Peyer's patch (tissue), 4 donors: ENCODE data around the gene TEC.

Source experiments
- CTCF ChIP-seq, 6 experiments: fragments of 450-650 bp in 4 of 6; fragments of 200-600 bp in 2 of 6; sonication (generic) in 1 of 6; IDR thresholded peaks; one replicate each; pipeline ENCODE4 v1.5.1; 2017 to 2019; ENCODE audit warnings: antibody characterized with exemption in 6 of 6, mild to moderate bottlenecking in 3 of 6, moderate library complexity in 1 of 6
- POLR2A ChIP-seq, 2 donors: fragments of 450-650 bp; IDR thresholded peaks; one replicate each; pipeline ENCODE4 v1.5.1; 2017; ENCODE audit warnings: antibody characterized with exemption in 2 of 2, mild to moderate bottlenecking in 2 of 2, moderate library complexity in 2 of 2

DNA sequence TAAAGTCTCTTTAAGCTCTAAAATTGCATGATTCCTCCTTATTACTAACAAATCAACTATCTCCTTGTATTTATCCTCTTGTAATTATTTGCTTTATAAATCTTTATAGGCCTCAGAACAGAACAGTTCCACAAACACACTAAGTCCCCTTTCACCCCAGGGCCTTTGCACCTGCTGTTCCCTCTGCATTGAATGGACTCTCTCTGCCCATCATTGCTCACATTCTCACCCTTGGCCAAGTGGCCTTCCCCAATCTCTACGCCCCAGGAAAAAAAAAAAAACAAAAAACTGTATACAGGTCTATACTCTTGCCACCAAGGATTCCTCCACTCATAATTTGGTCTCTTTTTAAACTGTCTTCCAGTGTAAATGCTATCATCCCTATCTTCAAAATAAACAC is 53.7 kb downstream of the TEC start:
- TF ChIP-seq CTCF (IDR thresholded peaks at IDR 0.05) (no peak), POLR2A (IDR thresholded peaks at IDR 0.05) (no peak)
